HepG2 (cell line): ENCODE results near the gene CSNK1A1.
"Not testable (repeated sequence)": the region's sequence is repeated elsewhere in the genome, so short reads cannot be mapped to it uniquely, and the experiment has no call there.

Experiments
- CEBPB ChIP-seq: IDR thresholded peaks from 2 replicates; pipeline ENCODE4 v1.6.1; 2011; ENCODE audit warnings: low read depth, low read length, improper control_type of control experiment, borderline replicate concordance
- CREBL2 ChIP-seq: sonication (generic); formaldehyde crosslinking; IDR thresholded peaks from 2 replicates; pipeline ENCODE4 v1.8.1; 2023; ENCODE audit warnings: missing genetic modification reagents, mild to moderate bottlenecking, borderline replicate concordance
- KAT7 ChIP-seq: IDR thresholded peaks from 2 replicates; pipeline ENCODE4 v1.6.1; 2018; ENCODE audit warnings: borderline replicate concordance, missing compliant biosample characterization
- LRRFIP1 ChIP-seq: sonication (generic); formaldehyde crosslinking; conservative IDR thresholded peaks from 2 replicates; pipeline ENCODE4 v1.4.0; 2020; ENCODE audit warnings: missing genetic modification reagents
- NCOA1 ChIP-seq: sonication (generic); formaldehyde crosslinking; IDR thresholded peaks from 2 replicates; pipeline ENCODE4 v1.9.0; 2021; ENCODE audit warnings: missing genetic modification reagents
- POLR2A ChIP-seq, 2 experiments: IDR thresholded peaks; 2 replicates each; pipeline ENCODE4 v1.6.1; 2011; ENCODE audit warnings: low read depth in 2 of 2, low read length in 2 of 2, mild to moderate bottlenecking in 1 of 2, moderate library complexity in 1 of 2; ENCODE audit not compliant: insufficient read depth in 1 of 2
- POLR2AphosphoS5 ChIP-seq: IDR thresholded peaks from 2 replicates; pipeline ENCODE4 v1.6.1; 2012; ENCODE audit warnings: low read depth, low read length
- STAT6 ChIP-seq: sonication (generic); formaldehyde crosslinking; IDR thresholded peaks from 2 replicates; pipeline ENCODE4 v1.4.0; 2020; ENCODE audit warnings: missing genetic modification reagents, mild to moderate bottlenecking, borderline replicate concordance
- TRAFD1 ChIP-seq: sonication (generic); formaldehyde crosslinking; IDR thresholded peaks from 2 replicates; pipeline ENCODE4 v1.5.1; 2020; ENCODE audit warnings: missing genetic modification reagents, mild to moderate bottlenecking, borderline replicate concordance
- ZBED4 ChIP-seq: sonication (generic); formaldehyde crosslinking; IDR thresholded peaks from 2 replicates; pipeline ENCODE4 v1.4.0; 2020; ENCODE audit warnings: missing genetic modification reagents, borderline replicate concordance
- ZNF225 ChIP-seq: sonication (generic); formaldehyde crosslinking; IDR thresholded peaks from 2 replicates; pipeline ENCODE4 v1.4.0; 2020; ENCODE audit warnings: mild to moderate bottlenecking, missing genetic modification reagents
- ZNF564 ChIP-seq: sonication (generic); formaldehyde crosslinking; IDR thresholded peaks from 2 replicates; pipeline ENCODE4 v1.8.1; 2023; ENCODE audit warnings: mild to moderate bottlenecking, missing genetic modification reagents
- ZNF570 ChIP-seq: sonication (generic); formaldehyde crosslinking; IDR thresholded peaks from 2 replicates; pipeline ENCODE4 v1.4.0; 2020; ENCODE audit warnings: mild to moderate bottlenecking, missing genetic modification reagents, borderline replicate concordance
- ZNF790 ChIP-seq: sonication (generic); formaldehyde crosslinking; IDR thresholded peaks from 2 replicates; pipeline ENCODE4 v1.8.0; 2022; ENCODE audit warnings: missing genetic modification reagents, mild to moderate bottlenecking, borderline replicate concordance

GRCh38 chr5:149564542-149565140 lies 13.4 kb upstream of the CSNK1A1 start:
- TF ChIP-seq STAT6 (CRISPR knock-in tag); TRAFD1 (CRISPR knock-in tag); POLR2A (IDR thresholded peaks at IDR 0.05; ENCODE audit: insufficient read depth in 1 of 2, low read depth in 2 of 2, low read length in 2 of 2); CREBL2; NCOA1 (CRISPR knock-in tag); KAT7; CEBPB; LRRFIP1 (CRISPR knock-in tag); ZBED4; POLR2AphosphoS5; ZNF790 (CRISPR knock-in tag); ZNF564; ZNF570 (CRISPR knock-in tag); ZNF225 (CRISPR knock-in tag): not testable (repeated sequence)
